ENCODE data around the gene DNAJB7.
"Not testable (repeated sequence)": the region's sequence is repeated elsewhere in the genome, so short reads cannot be mapped to it uniquely, and the experiment has no call there.

Gene DNAJB7

DNA sequence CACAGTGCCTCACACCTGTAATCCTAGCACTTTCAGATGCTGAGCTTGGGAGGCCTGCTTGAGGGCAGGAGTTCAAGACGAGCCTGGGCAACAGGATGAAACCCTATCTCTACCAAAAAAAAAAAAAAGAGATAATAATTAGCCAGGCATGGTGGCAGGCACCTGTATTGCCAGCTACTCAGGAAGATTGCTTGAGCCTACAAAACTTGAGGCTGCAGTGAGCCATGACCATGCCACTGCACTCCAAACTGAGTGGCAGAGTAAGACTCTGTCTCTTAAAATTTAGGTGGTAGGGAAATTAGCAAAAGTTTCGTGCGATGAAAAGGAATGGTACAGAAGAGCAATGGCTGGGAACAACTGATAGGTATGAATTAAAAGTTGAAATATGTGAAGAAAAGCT is 23.4 kb downstream of the DNAJB7 start:
- DNase-seq: no peak

- DNase-seq: no peak
These were observed 27.3 kb downstream of the DNAJB7 start for GRCh38 chr22:40834619-40835018.

- no peak for DNase-seq
These were observed 32.8 kb downstream of the DNAJB7 start for GRCh38 chr22:40829131-40829530.

DNA sequence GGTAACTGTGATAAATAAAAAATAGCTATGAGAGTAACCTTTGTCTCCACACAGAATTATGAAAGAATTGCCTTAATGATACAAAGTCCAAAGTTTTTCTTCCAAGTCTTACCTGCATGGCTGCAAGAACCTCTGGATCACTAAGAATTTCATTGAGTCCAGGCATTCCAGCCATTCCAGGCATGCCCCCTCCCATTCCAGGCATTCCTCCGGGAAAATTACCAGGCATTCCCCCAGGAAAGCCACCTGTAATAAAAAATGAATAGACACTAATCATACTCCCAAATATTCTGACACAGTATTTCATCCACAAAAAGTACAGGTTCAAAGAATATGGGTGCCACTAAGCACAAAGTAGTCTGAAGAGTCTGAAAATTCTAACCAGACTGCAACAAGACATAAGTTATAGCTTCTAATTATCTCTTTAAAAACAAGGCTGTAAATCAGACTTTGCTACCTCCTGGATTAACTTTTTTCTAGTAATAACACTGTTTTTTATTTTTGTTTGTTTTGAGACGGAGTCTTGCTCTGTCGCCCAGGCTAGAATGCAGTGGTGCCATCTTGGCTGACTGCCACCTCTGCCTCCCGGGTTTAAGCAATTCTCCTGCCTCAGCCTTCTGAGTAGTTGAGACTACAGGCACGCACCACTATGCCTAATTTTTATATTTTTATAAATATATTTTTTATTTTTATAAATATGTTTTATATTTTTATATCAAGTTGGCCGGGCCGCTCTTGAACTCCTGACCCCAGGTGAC is 34.8 kb downstream of the DNAJB7 start:
- no peak for DNase-seq

DNA sequence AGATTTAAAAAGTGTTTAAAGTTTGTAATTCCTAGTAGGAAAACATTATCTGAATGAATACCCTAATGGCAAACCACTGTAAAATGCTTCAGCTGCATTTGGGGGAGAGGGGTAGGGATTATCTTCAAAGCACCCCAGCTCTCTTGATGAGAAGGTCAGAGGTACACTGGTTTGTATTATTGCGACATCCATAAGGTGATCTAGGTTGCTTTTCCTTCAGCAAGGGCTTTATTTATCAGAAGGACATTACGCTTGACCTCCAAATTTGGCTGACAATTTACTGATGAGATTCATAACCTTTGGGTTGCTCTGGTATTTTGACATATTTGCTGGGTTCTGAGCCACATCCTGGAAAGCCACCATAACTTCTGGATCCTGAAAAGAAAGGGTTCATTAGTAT is 35.6 kb downstream of the DNAJB7 start:
- not testable (repeated sequence) for DNase-seq

DNA sequence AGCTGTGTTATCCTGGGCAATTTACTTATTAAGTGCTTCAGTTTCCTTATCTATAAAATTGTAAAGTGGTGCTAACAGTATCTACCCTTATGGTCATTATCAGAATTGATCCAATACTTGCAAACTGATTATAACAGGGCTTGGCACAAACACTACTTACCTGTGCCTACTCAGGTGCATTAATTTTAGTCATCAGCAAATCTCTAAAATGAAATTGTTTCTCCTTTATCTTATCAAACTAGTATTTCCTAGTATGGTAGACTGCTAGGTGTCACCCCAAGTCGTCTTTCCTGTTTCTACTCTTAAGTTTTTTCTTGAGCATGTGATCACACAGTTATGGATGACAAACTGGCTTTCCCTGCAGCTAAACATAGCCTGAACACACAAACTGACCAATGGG is 38.5 kb downstream of the DNAJB7 start:
- DNase-seq: no peak

- DNase-seq: peak; percentile 6
These were observed 42.2 kb downstream of the DNAJB7 start for GRCh38 chr22:40819599-40820140.

GRCh38 chr22:40818747-40819598 is 42.9 kb downstream of the DNAJB7 start, which contains the start of gene SLC25A17:
Gene SLC25A17 (minus strand): TSS chr22:40819346. CDS start chr22:40819248, 98 bp downstream.
- peak; percentile 91 for DNase-seq

DNA sequence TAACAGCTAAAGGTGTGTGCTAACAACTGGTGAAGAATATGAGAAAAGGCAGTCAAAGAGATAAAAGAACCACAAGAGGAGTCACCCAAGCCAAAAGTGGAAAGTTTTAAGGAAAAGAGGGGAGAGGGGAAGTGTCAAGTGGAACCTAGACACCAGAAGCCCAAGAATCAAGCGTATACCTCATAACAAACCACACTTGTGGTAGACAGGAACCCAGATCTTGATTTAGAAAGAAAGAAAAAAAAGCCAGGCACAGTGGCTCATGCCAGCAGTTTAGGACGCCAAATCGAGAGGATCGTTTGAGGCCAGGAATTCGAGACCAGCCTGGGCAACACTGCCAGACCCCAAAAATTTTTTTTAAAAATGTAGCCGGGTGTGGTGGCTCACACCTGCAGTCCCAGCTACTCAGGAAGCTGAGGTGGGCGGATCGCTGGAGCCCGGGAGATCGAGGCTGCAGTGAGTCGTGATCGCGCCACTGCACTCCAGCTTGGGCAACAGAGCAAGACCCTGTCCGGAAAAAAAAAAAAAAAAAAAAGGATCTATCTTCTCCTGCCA is 43.6 kb downstream of the DNAJB7 start:
- no peak for DNase-seq

DNA sequence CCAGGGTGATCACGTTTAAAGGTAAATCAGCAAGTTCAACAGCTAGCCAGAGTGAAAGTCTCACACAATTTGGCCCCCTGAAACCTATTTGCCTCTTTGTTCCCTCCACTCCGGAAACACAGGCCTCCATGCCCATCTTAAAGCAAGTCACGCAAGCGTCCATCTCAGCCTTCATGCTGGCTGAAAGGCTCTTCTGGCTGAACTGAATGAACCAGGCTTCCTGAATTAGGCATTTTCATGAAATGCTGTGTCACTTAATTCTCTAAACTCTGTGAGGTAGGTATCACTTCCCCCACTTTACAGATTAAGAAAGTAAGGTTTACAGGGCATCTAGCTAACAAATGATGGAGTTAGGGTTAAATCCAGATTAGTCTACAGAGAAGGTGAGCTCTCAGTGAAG is 44.2 kb downstream of the DNAJB7 start:
- DNase-seq: no peak

- DNase-seq: no peak
These were observed 48.0 kb downstream of the DNAJB7 start for GRCh38 chr22:40813912-40814315.
